IPS-18a (cell line): ENCODE results near the gene ANKFY1.

Source experiments
- H3K27ac ChIP-seq: one replicate; pipeline ENCODE4 v1.5.1; 2013; ENCODE audit warnings: low read length
- H3K27me3 ChIP-seq: one replicate; pipeline ENCODE4 v1.6.1; 2013; ENCODE audit warnings: mild to moderate bottlenecking, low read length; ENCODE audit not compliant: control insufficient read depth, insufficient read depth
- H3K36me3 ChIP-seq: one replicate; pipeline ENCODE4 v1.6.1; 2013; ENCODE audit warnings: low read depth, low read length; ENCODE audit not compliant: control insufficient read depth
- H3K4me1 ChIP-seq: one replicate; pipeline ENCODE4 v1.6.1; 2013; ENCODE audit warnings: low read depth, low read length; ENCODE audit not compliant: control insufficient read depth
- H3K4me3 ChIP-seq: one replicate; pipeline ENCODE4 v1.5.1; 2013; ENCODE audit warnings: low read length
- H3K9ac ChIP-seq: one replicate; pipeline ENCODE4 v1.6.1; 2013; ENCODE audit warnings: mild to moderate bottlenecking, low read length, moderate library complexity
- H3K9me3 ChIP-seq: one replicate; pipeline ENCODE4 v1.6.1; 2013; ENCODE audit warnings: low read depth, low read length; ENCODE audit not compliant: control insufficient read depth

ANKFY1 gene

GRCh38 chr17:4173781-4174180 is 90.0 kb downstream of the ANKFY1 start:
- Histone ChIP-seq H3K9me3 (no peaks in the 10 kb centered on the region), H3K4me1 (no peaks in the 10 kb centered on the region), H3K4me3 (no peak overlapping the region), H3K9ac (no peak overlapping the region), H3K27ac (no peak overlapping the region), H3K36me3 (peaks cover 87% of the 10 kb centered on the region), H3K27me3 (no peaks in the 10 kb centered on the region)

- H3K9ac ChIP-seq, result no peak overlapping the region
- H3K9me3 ChIP-seq, result no peaks in the 10 kb centered on the region
- H3K4me3 ChIP-seq, result no peak overlapping the region
- no peak overlapping the region for H3K27ac ChIP-seq
- no peaks in the 10 kb centered on the region for H3K27me3 ChIP-seq
- H3K4me1 ChIP-seq, result no peaks in the 10 kb centered on the region
- peaks cover 79% of the 10 kb centered on the region for H3K36me3 ChIP-seq
Measured at GRCh38 chr17:4172356-4172755, 91.4 kb downstream of the ANKFY1 start.

DNA sequence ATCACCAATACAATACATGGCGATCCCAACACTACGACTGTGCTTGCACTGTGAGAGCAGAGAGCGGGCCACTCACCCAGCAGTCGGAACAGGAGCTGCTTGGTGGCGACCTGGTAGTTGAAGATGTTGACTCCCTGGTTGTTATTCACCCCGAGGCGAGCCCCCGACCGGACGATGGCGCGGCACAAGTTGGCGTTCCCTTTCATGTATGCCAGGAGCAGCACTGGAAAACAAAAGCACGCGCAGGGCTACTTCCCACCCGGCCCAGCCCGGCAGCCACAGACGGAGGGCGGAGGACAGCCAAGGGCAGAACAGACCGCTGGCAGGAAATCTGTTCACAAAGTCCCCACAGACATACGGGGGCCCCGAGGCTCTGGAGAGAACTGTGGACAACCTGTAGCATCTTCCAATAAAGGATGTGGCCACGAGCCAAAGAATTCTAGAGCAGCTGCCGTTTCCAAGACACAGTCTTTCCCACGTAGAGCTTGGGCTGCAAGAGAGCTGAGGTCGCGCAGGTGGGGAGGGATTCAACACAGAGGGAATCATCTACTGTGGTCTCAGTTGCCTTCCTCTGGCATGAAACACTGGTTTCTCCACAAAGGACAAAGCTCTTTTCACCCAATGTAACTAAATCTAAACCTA is 93.0 kb downstream of the ANKFY1 start:
- Histone ChIP-seq H3K4me3 (no peak overlapping the region), H3K27me3 (no peaks in the 10 kb centered on the region), H3K36me3 (peaks cover 76% of the 10 kb centered on the region), H3K27ac (no peak overlapping the region), H3K9ac (no peak overlapping the region), H3K4me1 (no peaks in the 10 kb centered on the region), H3K9me3 (no peaks in the 10 kb centered on the region)

GRCh38 chr17:4167786-4168185 is 96.0 kb downstream of the ANKFY1 start:
- H3K9me3 ChIP-seq, result no peaks in the 10 kb centered on the region
- no peak overlapping the region for H3K27ac ChIP-seq
- H3K4me1 ChIP-seq, result no peaks in the 10 kb centered on the region
- H3K36me3 ChIP-seq, result peaks cover 63% of the 10 kb centered on the region
- H3K27me3 ChIP-seq, result no peaks in the 10 kb centered on the region
- no peak overlapping the region for H3K9ac ChIP-seq
- H3K4me3 ChIP-seq, result no peak overlapping the region

- Histone ChIP-seq H3K27ac (no peak overlapping the region), H3K4me1 (no peaks in the 10 kb centered on the region), H3K4me3 (no peak overlapping the region), H3K9ac (no peak overlapping the region), H3K9me3 (no peaks in the 10 kb centered on the region), H3K27me3 (no peaks in the 10 kb centered on the region), H3K36me3 (peaks cover 50% of the 10 kb centered on the region)
Measured at GRCh38 chr17:4166419-4166818, 97.4 kb downstream of the ANKFY1 start.

GRCh38 chr17:4165301-4166010 is 98.3 kb downstream of the ANKFY1 start:
- no peak overlapping the region for H3K27ac ChIP-seq
- no peaks in the 10 kb centered on the region for H3K4me1 ChIP-seq
- no peak overlapping the region for H3K9ac ChIP-seq
- H3K36me3 ChIP-seq, result peaks cover 42% of the 10 kb centered on the region
- H3K4me3 ChIP-seq, result no peak overlapping the region
- no peaks in the 10 kb centered on the region for H3K27me3 ChIP-seq
- H3K9me3 ChIP-seq, result no peaks in the 10 kb centered on the region

- Histone ChIP-seq H3K9me3 (no peaks in the 10 kb centered on the region), H3K4me1 (no peaks in the 10 kb centered on the region), H3K4me3 (no peak overlapping the region), H3K36me3 (peaks cover 27% of the 10 kb centered on the region), H3K9ac (no peak overlapping the region), H3K27me3 (no peaks in the 10 kb centered on the region), H3K27ac (no peak overlapping the region)
Measured at GRCh38 chr17:4163951-4164350, 99.8 kb downstream of the ANKFY1 start.

DNA sequence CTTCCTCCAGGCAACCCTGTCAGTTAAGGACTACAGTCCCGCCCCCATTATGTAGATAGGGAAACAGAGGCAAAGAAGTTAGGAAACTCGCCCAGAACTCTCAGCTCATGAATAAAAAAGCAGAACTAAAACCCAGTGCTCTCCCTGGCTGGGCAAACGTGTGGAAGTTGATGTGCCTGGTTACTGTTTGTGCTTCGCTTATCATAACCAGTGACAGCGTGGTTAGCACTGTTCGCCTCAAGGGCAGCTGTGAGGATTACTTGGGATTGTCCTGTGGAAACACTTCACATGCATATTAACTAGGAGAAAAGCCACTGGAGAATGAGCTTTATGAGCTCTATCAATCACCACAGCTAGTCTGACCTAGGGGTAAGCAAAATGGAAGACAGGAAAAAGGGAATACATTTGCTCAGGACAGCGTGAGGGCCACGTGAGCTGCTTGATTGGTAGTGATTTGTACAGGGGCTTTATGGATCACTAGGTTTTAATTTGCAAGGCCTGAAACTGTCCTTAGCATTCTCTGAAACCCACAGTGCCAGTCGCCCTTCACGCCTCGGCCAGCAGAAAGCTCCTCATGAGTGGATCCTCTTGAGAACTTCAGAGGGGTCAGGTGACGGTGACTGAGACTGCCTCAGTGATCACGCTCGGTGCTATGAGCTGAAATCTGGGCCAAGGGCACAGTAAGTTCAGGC is 100.9 kb downstream of the ANKFY1 start:
- H3K4me3 ChIP-seq, result no peak overlapping the region
- no peaks in the 10 kb centered on the region for H3K4me1 ChIP-seq
- H3K9me3 ChIP-seq, result no peaks in the 10 kb centered on the region
- no peaks in the 10 kb centered on the region for H3K27me3 ChIP-seq
- H3K9ac ChIP-seq, result no peak overlapping the region
- no peak overlapping the region for H3K27ac ChIP-seq
- peaks cover 24% of the 10 kb centered on the region for H3K36me3 ChIP-seq

- no peak overlapping the region for H3K9ac ChIP-seq
- H3K4me3 ChIP-seq, result no peak overlapping the region
- no peaks in the 10 kb centered on the region for H3K9me3 ChIP-seq
- H3K4me1 ChIP-seq, result no peaks in the 10 kb centered on the region
- H3K27ac ChIP-seq, result no peak overlapping the region
- peaks cover 19% of the 10 kb centered on the region for H3K36me3 ChIP-seq
- no peaks in the 10 kb centered on the region for H3K27me3 ChIP-seq
Measured at GRCh38 chr17:4162321-4162720, 101.5 kb downstream of the ANKFY1 start.

DNA sequence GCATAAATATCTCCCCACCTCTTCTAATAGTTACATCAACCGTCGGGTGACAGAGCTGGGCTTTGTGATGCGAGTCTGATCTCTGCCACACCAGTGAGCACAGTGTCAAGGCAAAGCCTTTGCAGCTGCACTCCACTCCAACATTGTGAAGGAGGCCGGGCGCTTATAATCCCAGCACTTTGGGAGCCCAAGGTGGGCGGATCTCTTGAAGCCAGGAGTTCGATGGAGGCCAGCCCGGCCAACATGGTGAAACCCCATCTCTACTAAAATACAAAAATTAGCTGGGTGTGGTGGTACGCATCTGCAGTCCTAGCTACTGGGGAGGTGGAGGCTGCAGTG is 101.8 kb downstream of the ANKFY1 start:
- no peaks in the 10 kb centered on the region for H3K4me1 ChIP-seq
- no peaks in the 10 kb centered on the region for H3K27me3 ChIP-seq
- no peak overlapping the region for H3K9ac ChIP-seq
- peaks cover 15% of the 10 kb centered on the region for H3K36me3 ChIP-seq
- no peaks in the 10 kb centered on the region for H3K9me3 ChIP-seq
- H3K27ac ChIP-seq, result no peak overlapping the region
- H3K4me3 ChIP-seq, result no peak overlapping the region

DNA sequence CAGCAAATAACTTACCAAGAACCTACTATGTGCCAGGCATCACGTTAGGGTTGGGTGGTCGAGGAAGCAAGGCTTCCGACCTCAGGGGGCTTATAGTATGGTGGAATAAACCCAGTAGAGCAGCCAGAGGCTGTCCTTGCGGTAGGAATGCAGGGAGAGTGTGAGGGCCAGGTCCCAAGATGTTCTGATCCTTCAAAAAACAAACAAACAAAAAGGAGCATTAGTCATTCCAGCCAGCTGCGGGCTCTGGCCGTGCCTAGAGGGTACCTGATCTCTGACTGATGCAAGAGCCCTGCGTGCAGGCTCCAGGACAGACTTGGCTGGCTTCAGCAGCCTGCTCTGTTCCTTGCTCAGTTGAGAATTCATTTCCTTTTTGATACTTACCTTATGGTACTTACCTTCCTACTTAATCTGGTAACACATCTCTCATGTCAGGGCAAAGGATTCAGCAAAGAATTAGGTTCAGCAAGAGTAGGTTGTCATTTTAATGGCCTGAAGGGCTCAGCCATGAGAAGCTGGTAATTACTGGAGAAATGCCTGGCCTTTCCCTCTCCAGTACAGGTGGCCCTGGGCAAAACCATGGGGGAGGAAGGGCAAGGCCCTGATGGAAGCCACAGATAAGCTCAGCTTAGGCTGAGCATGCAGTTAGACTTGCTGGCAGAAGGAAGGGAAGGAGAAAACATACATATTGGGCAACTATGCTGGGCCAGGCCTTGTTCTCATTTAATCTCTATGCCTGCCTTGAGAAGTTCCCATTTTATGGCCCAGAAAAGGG is 102.4 kb downstream of the ANKFY1 start:
- Histone ChIP-seq H3K4me3 (no peak overlapping the region), H3K27ac (no peak overlapping the region), H3K9ac (no peak overlapping the region)

More for the DNA sequence above, 102.4 kb downstream of the ANKFY1 start:
- H3K4me1 ChIP-seq, result no peaks in the 10 kb centered on the region
- no peaks in the 10 kb centered on the region for H3K9me3 ChIP-seq
- peaks cover 10% of the 10 kb centered on the region for H3K36me3 ChIP-seq
- no peaks in the 10 kb centered on the region for H3K27me3 ChIP-seq
